SK-N-SH (cell line): Measurements from ENCODE around the gene DDIT4.

ENCODE experiments used
- CTCF ChIP-seq: fragments of 200-600 bp; sonication (generic); IDR thresholded peaks from 2 replicates; pipeline ENCODE4 v1.6.1; 2017; ENCODE audit warnings: antibody characterized with exemption, mild to moderate bottlenecking, moderate library complexity
- USF2 ChIP-seq: fragments of 150-350 bp; IDR thresholded peaks from 2 replicates; pipeline ENCODE4 v1.6.1; 2017; ENCODE audit warnings: antibody characterized with exemption, low read length, low read depth, borderline replicate concordance

- TF ChIP-seq CTCF (no peak), USF2 (no peak)
Measured at GRCh38 chr10:72274213-72274729, 547 bp downstream of the DDIT4 start.
